ENCODE data around the gene ZBTB26.

DNA sequence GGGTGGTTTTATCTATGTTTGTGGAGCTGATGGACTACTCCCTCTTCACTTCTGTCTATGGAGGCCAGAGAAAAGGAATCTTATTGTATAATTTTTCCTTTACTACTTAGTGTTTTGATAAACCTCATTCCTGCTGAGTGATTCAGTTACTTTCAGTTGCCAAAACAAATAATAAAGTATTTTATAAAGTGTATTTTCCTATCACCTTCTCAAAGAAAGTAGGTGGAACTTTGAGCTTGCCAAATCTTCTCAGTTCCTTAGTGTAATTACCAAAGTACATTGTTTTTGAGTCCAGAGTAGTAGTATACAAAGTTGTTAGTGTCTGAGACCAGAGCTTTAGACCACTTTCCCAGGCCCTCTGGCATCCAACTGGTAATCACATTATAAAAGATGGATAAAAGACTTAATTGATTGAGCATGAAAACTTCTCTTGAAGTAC is 23.0 kb upstream of the ZBTB26 start:
- TF ChIP-seq POLR2A (IDR thresholded peaks at IDR 0.05) = no peak
- TF ChIP-seq, protein P1, sequence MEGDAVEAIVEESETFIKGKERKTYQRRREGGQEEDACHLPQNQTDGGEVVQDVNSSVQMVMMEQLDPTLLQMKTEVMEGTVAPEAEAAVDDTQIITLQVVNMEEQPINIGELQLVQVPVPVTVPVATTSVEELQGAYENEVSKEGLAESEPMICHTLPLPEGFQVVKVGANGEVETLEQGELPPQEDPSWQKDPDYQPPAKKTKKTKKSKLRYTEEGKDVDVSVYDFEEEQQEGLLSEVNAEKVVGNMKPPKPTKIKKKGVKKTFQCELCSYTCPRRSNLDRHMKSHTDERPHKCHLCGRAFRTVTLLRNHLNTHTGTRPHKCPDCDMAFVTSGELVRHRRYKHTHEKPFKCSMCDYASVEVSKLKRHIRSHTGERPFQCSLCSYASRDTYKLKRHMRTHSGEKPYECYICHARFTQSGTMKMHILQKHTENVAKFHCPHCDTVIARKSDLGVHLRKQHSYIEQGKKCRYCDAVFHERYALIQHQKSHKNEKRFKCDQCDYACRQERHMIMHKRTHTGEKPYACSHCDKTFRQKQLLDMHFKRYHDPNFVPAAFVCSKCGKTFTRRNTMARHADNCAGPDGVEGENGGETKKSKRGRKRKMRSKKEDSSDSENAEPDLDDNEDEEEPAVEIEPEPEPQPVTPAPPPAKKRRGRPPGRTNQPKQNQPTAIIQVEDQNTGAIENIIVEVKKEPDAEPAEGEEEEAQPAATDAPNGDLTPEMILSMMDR (IDR thresholded peaks at IDR 0.05) = no peak

All from uterus (tissue), 2 donors.